ENCODE results near the gene WDR27.
A peak's percentile ranks its signal among the peaks of the same experiment; 100 is the strongest.

WDR27 gene

DNA sequence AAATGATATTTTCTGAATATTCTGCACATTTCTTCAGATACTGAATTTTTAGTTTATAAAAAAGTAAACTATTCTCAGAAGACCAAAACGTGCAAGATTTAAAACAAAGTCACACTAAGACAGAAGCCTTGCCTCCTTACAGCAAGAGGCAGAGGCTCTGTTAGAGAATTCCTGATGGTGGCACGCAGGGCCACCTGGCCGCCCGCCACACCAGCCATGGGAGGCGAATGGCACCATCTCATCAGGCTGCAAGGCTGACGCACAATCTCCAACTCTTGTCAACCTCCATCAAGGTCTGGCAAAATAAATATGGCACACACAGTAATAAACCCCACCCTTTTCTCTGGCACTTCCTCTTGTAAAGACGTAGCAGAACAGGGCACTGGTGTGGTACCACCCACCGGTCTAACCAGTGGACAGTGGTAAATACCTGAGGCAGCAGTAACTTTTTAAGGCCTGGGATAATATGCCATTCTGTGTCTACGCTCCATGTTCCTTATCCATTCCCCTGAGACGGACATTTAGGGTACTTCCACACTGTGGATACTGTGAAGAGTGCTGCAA, 111.4 kb downstream of the WDR27 start:
- DNase-seq: no peak

DNA sequence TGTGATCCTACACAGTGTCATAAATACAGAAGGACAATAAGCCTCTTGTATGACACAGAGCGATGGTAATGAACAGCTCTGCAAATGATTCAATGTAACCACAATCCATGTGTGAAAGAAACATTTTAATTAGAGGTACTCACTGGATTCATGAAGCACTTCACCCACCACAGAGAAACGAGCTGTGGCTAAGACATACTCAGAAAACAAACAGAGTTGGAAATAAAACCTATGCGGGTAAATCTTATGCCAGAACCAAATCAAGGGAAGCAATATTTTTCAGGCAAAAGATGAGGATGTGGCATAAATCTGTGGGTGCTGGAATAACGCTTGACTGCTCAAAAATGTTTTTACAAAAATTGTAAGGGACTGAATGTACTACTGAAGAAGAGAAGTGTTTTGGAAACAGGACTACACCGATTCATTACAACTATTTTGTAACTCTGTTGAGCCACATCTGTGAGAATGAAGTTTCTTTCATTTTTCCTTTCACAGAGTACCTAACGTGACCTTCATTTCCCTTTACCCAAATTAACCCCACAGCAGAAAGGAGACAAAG, 112.1 kb downstream of the WDR27 start:
- peak; percentile 44 for DNase-seq

- DNase-seq: peak; percentile 63
Observed at GRCh38 chr6:169589293-169589692, 112.5 kb downstream of the WDR27 start.

DNA sequence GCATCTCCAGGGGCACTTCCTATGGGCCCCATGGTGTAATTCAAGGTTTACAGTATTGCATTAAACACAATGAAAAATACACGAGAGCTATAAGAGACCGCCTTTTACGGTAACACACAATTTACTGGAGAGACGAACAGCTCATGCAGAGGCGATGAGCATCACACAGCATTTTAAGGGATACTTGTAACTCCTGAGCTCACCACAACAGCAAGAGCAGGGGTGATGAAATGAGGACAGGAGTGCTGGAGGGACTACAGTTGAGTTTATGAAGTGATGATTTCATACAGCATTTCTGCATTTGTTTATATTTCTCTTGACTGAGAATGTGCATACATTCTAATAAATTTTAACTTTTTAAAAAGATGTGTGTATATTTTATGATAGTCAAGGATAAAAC, 113.9 kb downstream of the WDR27 start:
- no peak for DNase-seq

DNA sequence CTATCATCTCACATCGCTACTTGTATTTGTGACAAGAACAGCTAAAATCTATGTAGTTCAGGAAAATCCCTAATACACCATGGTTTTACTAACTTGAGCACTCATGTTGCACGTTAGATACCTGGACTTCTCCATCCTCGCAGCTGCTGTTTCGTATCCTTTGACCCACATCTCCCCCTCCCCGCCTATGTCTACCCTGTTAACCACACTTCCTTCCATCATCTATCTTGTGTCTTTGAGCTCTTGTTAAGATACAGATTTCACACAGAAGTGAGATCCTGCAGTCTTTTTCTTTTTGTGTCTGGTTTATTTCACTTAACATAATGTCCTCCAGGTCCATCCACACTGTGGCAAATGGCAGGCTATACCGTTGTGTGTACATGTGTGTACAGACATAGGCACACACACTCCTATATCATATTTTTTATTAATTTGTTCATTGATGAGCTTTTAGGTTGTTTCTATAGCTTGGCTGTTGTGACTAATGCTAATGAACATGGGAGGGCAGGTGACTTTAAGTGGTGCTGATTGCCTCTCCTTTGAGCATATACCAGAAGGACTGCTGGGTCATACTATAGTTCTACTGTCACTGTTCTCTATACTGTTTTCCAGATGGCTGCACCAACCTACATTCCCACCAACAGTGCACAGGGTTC, 117.8 kb downstream of the WDR27 start:
- no peak for DNase-seq

- no peak for DNase-seq
Observed at GRCh38 chr6:169579407-169580111, 122.3 kb downstream of the WDR27 start.

DNA sequence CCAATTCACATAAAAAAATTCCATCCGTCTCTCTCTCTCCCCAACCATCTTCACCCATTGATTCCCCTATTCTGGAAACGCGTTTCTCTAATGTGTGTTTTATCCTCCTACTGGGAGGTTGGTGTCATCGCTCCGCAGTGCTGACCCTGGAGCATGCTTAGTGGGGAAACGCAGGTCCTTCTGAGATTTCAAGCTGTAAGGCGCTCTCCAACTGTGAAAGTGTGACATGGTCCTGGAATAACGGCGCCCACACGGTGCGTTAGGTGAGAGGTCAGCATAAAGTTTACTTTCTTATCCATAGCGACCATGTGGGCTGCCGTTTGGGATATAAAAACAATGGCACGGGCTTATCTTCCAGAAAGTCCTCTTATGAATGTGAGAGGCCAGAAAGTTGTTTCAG, 123.9 kb downstream of the WDR27 start:
- no peak for DNase-seq

DNA sequence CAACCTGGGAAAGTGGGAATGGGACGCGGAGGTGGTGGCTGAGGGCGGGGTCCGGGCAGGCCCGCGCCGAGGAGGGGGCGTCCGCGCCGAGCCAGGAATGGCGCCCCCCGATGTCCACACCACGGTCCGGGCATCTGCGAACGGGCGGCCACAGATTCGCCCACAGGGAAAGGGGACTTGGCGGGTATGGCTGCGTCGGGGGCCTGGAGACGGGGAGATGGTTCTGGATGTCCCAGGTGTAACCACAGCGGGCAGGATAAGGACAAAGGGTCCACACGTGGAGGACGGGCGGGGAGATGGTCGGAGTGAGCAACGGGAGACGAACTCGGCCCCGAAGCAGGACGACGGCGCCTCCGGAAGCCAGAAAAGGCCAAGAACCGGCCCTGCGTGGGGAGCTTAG, 124.6 kb downstream of the WDR27 start:
- DNase-seq: no peak

- DNase-seq: no peak
Observed at GRCh38 chr6:169575821-169576220, 126.0 kb downstream of the WDR27 start.

DNA sequence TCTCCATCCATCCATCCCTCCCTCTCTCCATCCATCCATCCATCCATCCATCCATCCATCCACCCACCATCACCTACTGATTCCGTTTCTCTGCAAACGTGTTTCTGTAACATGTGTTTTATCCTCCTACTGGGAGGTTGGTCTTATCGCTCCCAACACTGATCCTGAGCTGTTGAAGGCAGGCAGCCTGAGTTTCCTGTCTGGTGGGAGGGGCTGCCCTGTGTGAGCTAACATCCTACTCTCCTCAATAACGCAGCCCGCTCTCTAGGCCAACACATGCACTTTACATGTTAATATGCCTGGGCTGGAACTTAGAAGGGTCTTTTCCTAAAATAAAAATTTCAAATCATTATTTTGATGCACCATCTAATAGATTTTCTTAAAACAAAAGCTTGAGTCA, 126.5 kb downstream of the WDR27 start:
- DNase-seq: no peak

- no peak for DNase-seq
Observed at GRCh38 chr6:169574420-169574819, 127.4 kb downstream of the WDR27 start.

- DNase-seq: no peak
Observed at GRCh38 chr6:169573883-169574282, 127.9 kb downstream of the WDR27 start.

- DNase-seq: no peak
Observed at GRCh38 chr6:169571123-169571962, 130.5 kb downstream of the WDR27 start.

GRCh38 chr6:169568314-169569087, 133.3 kb downstream of the WDR27 start:
- no peak for DNase-seq

GRCh38 chr6:169567819-169568218, 134.0 kb downstream of the WDR27 start:
- DNase-seq: no peak

- DNase-seq: no peak
Observed at GRCh38 chr6:169566961-169567750, 134.7 kb downstream of the WDR27 start.

- DNase-seq: no peak
Observed at GRCh38 chr6:169566319-169566718, 135.5 kb downstream of the WDR27 start.

GRCh38 chr6:169564453-169565240, 137.2 kb downstream of the WDR27 start:
- DNase-seq: no peak

- no peak for DNase-seq
Observed at GRCh38 chr6:169561665-169562064, 140.2 kb downstream of the WDR27 start.

GRCh38 chr6:169559592-169559991, 142.2 kb downstream of the WDR27 start:
- DNase-seq: no peak
